GM12892 (cell line): ENCODE results near the gene AP1B1.

Source experiments
- DNase-seq: peaks from one replicate; pipeline ENCODE4 v3.0.0; 2011; ENCODE audit not compliant: insufficient read length
- FAIRE-seq: peaks from 2 replicates; lab custom pipeline; 2011; peaks lifted over from hg19 to GRCh38; lab: Jason Lieb, UNC
- POLR2A ChIP-seq: IDR thresholded peaks from 2 replicates; pipeline ENCODE4 v1.6.1; 2011; ENCODE audit warnings: low read depth, low read length, control low read depth
- POLR2AphosphoS5 ChIP-seq: IDR thresholded peaks from 2 replicates; pipeline ENCODE4 v1.6.1; 2011; ENCODE audit warnings: low read depth, low read length, control low read depth
- TAF1 ChIP-seq: IDR thresholded peaks from 2 replicates; pipeline ENCODE4 v1.6.1; 2011; ENCODE audit warnings: low read depth, mild to moderate bottlenecking, control low read depth, low read length, borderline replicate concordance

The AP1B1 gene

GRCh38 chr22:29308148-29308790 lies 80.1 kb downstream of the AP1B1 start:
- TF ChIP-seq POLR2A = no peak
- TF ChIP-seq POLR2AphosphoS5 = no peak
- TF ChIP-seq TAF1 = no peak
- DNase-seq (no peak), FAIRE-seq (no peak)

GRCh38 chr22:29307596-29308147 lies 80.7 kb downstream of the AP1B1 start:
- no peak for FAIRE-seq
- peak; percentile 25 for DNase-seq
- no peak for TF ChIP-seq TAF1
- TF ChIP-seq POLR2AphosphoS5 = no peak
- no peak for TF ChIP-seq POLR2A

- TF ChIP-seq POLR2A (no peak), TAF1 (no peak), POLR2AphosphoS5 (no peak)
- DNase-seq (peak; percentile 37), FAIRE-seq (no peak)
These were observed 81.4 kb downstream of the AP1B1 start for GRCh38 chr22:29306835-29307595.

DNA sequence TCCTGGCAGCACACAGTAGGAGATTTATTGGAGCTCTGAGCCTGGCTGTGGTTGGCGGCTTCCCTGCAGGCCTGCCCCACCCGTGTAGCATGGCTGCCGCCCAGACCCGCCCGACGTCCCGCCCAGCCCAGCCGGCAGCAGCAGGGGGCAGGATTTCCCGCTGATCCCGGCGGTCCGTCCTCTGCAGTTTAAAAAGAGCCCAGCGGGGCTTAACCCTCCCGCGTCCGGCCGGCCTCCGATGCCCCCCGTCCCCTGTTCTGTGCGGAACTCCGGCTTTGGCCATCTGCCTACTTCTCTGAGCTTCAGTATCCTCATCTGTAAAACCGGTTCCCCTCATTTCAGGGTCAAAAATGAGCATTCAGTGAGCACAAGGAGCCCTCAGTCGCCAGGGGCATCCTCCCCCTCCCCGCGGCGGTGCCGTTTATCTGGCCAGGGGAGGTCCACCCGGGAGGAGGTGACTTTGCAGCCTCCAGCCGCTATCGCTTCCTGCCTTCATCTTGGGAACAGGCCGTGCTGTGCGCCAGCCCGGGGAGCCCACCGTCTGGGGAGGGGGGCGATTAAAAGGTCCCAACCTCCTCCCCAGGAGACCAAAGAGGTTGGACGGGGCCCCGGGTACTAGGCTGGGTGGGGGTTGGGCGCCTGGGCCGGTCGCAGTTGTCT lies 82.1 kb downstream of the AP1B1 start, which contains the start of gene GAS2L1:
Gene GAS2L1 (plus strand): TSS at position 476 of the 660 bp plus-strand sequence. CDS start 1,456 bp downstream, outside the sequence.
- DNase-seq (peak; percentile 71), FAIRE-seq (peak; percentile 33)
- no peak for TF ChIP-seq POLR2AphosphoS5
- no peak for TF ChIP-seq TAF1
- no peak for TF ChIP-seq POLR2A

GRCh38 chr22:29305836-29306174 lies 82.6 kb downstream of the AP1B1 start:
- peak; percentile 9 for FAIRE-seq
- TF ChIP-seq TAF1 = no peak
- no peak for TF ChIP-seq POLR2AphosphoS5
- TF ChIP-seq POLR2A = no peak

DNA sequence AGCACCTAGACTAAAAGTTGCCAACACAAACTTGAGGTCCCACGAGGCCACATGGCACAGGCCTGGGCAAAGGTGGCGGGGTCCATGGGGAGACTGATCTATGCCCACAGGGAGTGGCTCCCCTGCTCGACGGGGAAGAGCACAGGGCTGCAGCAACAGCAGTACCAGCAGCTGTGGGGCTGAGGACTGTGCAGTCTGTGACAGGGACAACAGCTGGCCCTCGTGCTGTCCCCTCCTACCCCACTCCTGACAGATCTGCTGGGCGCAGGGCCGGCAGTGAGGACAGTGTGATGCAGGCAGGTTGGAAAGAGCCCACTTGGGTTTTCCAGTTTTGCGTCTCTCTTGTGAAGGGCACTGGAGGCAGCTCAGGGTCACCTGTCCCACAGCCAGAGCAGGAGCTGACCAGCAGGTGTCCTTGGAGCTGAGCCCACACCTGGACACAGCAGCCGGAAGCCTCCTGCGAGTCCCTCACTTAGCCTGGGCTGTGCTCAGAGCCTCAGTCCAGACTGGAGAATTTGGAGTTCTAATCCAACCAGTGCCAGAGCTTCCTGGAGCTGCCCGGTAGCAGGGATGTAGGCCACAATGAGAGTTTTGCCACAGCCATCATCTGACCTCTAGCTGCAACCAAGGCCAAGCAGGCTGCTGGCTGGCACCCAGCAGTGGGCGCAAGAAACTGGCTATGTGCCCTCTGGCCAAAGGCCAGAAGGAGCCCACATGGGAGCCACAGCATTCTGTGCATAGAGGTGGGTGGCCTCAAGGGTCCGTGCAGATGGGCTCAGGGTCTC lies 85.5 kb downstream of the AP1B1 start:
- TF ChIP-seq TAF1 (no peak), POLR2AphosphoS5 (no peak), POLR2A (no peak)
- no peak for FAIRE-seq

More at GRCh38 chr22:29305836-29306174, 82.6 kb downstream of the AP1B1 start:
- peak; percentile 21 for DNase-seq

GRCh38 chr22:29302402-29302680 lies 86.0 kb downstream of the AP1B1 start:
- TF ChIP-seq TAF1 = no peak
- no peak for TF ChIP-seq POLR2AphosphoS5
- TF ChIP-seq POLR2A = no peak
- no peak for FAIRE-seq
- no peak for DNase-seq

More for the DNA sequence above, 85.5 kb downstream of the AP1B1 start:
- no peak for DNase-seq

DNA sequence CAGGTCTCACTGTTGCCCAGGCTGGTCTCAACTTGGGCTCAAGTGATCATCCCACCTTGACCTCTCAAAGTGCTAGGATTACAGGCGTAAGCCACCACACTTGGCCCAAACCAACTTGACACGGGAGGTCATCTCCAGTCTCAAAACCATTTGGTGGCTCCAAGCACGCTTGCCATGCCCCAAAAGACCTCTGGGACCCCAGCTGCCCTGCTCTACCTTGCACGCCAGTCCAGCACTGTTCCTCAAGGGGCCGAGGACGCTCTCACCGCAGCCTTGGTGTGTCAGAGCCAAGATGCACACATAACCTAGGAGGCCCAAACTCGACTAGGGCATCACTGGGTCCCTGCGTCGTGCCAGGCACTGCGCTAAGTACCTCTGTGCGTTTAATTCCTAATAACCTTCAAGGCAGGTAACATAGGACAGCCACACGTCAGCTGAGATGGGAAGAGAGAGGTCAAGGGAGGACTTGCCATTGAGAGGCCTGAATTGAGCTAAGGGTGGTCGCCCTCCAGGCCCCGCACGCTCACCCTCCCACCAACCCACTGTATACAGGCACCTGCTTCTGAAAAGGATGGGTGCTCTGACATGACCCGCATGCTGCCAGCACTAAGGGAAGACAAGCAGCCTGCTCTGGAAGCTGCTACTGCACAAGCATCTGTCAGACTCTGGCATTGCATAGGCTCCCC lies 86.5 kb downstream of the AP1B1 start:
- FAIRE-seq (no peak), DNase-seq (no peak)
- TF ChIP-seq TAF1 = no peak
- TF ChIP-seq POLR2AphosphoS5 = no peak

- no peak for FAIRE-seq
- peak; percentile 96 for TF ChIP-seq POLR2AphosphoS5
- TF ChIP-seq POLR2A = peak; percentile 85
- TF ChIP-seq TAF1 = no peak
- no peak for DNase-seq
These were observed 87.4 kb downstream of the AP1B1 start for GRCh38 chr22:29300807-29301601.

- no peak for FAIRE-seq
- no peak for DNase-seq
- TF ChIP-seq TAF1 (no peak), POLR2AphosphoS5 (no peak), POLR2A (no peak; the same call in 1 of the 2 replicates)
These were observed 87.9 kb downstream of the AP1B1 start for GRCh38 chr22:29300467-29300806.
